HFFc6 (cell line): ENCODE data around the gene ADORA1. TPM values are rescaled to one million over a fixed set of nuclear protein-coding genes. Genes with fewer than 3 reads are reported as not detected.

Experiments used
- DNase-seq: peaks from one replicate; pipeline ENCODE4 v3.0.0-alpha.2; 2018
- H3K27ac Mint-ChIP-seq: 2 replicates; pipeline ENCODE4 v1.8.0; 2020; ENCODE audit warnings: mild to moderate bottlenecking, mixed read lengths
- H3K27me3 Mint-ChIP-seq: 2 replicates; pipeline ENCODE4 v1.8.0; 2021; ENCODE audit warnings: mild to moderate bottlenecking, moderate library complexity, mixed read lengths; ENCODE audit not compliant: insufficient read depth
- H3K36me3 Mint-ChIP-seq: 2 replicates; pipeline ENCODE4 v1.8.0; 2021; ENCODE audit warnings: low read depth, mixed read lengths
- H3K4me1 Mint-ChIP-seq: 2 replicates; pipeline ENCODE4 v1.8.0; 2020; ENCODE audit warnings: low read depth, mixed read lengths
- H3K4me3 Mint-ChIP-seq: 2 replicates; pipeline ENCODE4 v1.8.0; 2020; ENCODE audit warnings: mild to moderate bottlenecking, moderate library complexity, mixed read lengths
- H3K9me3 Mint-ChIP-seq: 2 replicates; pipeline ENCODE4 v1.8.0; 2020; ENCODE audit warnings: mild to moderate bottlenecking, mixed read lengths
- CTCF ChIP-seq: fragments of 200-600 bp; sonication (generic); IDR thresholded peaks from 2 replicates; pipeline ENCODE4 v1.5.0; 2021; ENCODE audit warnings: antibody characterized with exemption, mild to moderate bottlenecking
- total RNA-seq, 6 experiments: library from RNA; stranded (reverse); fragmentation: NEBNext Ultra II Directional; extraction: Animal tissue kit (Norgen Biotek cat#: 25700); gene quantifications; 2 replicates in 1 of 6; 3 replicates in 5 of 6; pipeline ENCODE4 v1.2.3, GENCODE V29; 2021

The ADORA1 gene
- total RNA-seq, 6 experiments from 2014 or later: 0.25 to 5.5 (median 0.53) TPM

GRCh38 chr1:203097001-203097400 lies 30.5 kb upstream of the ADORA1 start:
- H3K4me1 Mint-ChIP-seq: no peaks in the 10 kb centered on the region
- no peak for DNase-seq
- no peak for TF ChIP-seq CTCF
- H3K4me3 Mint-ChIP-seq: no peak overlapping the region
- H3K27me3 Mint-ChIP-seq: peaks cover 38% of the 10 kb centered on the region
- peaks cover 16% of the 10 kb centered on the region for H3K9me3 Mint-ChIP-seq
- no peak overlapping the region for H3K27ac Mint-ChIP-seq
- H3K36me3 Mint-ChIP-seq: peaks cover 13% of the 10 kb centered on the region; the same call in 1 of the 2 replicates

- Mint-ChIP-seq H3K36me3 (peaks cover 13% of the 10 kb centered on the region; the same call in 1 of the 2 replicates), H3K27me3 (peaks cover 29% of the 10 kb centered on the region), H3K27ac (no peak overlapping the region), H3K4me1 (no peaks in the 10 kb centered on the region), H3K9me3 (peaks cover 16% of the 10 kb centered on the region), H3K4me3 (no peak overlapping the region)
- no peak for DNase-seq
- no peak for TF ChIP-seq CTCF
Measured at GRCh38 chr1:203098445-203098844, 29.1 kb upstream of the ADORA1 start.

- peaks cover 31% of the 10 kb centered on the region for H3K27me3 Mint-ChIP-seq
- TF ChIP-seq CTCF: no peak
- H3K27ac Mint-ChIP-seq: no peak overlapping the region
- no peak overlapping the region for H3K4me3 Mint-ChIP-seq
- H3K36me3 Mint-ChIP-seq: peaks cover 13% of the 10 kb centered on the region; the same call in 1 of the 2 replicates
- H3K9me3 Mint-ChIP-seq: peaks cover 16% of the 10 kb centered on the region
- no peaks in the 10 kb centered on the region for H3K4me1 Mint-ChIP-seq
- DNase-seq: no peak
Measured at GRCh38 chr1:203098914-203099520, 28.5 kb upstream of the ADORA1 start.

- H3K27ac Mint-ChIP-seq: no peak overlapping the region
- DNase-seq: no peak
- peaks cover 6% of the 10 kb centered on the region; the same call in 1 of the 2 replicates for H3K36me3 Mint-ChIP-seq
- no peak for TF ChIP-seq CTCF
- no peak overlapping the region for H3K4me3 Mint-ChIP-seq
- H3K27me3 Mint-ChIP-seq: peaks cover 31% of the 10 kb centered on the region
- no peaks in the 10 kb centered on the region for H3K4me1 Mint-ChIP-seq
- H3K9me3 Mint-ChIP-seq: peaks cover 9% of the 10 kb centered on the region
Measured at GRCh38 chr1:203099805-203100515, 27.6 kb upstream of the ADORA1 start.

GRCh38 chr1:203100516-203100869 lies 27.0 kb upstream of the ADORA1 start:
- Mint-ChIP-seq H3K27me3 (peaks cover 31% of the 10 kb centered on the region), H3K9me3 (peaks cover 9% of the 10 kb centered on the region), H3K4me1 (no peaks in the 10 kb centered on the region), H3K27ac (no peak overlapping the region), H3K4me3 (no peak overlapping the region), H3K36me3 (peaks cover 3% of the 10 kb centered on the region; the same call in 1 of the 2 replicates)
- TF ChIP-seq CTCF: no peak
- no peak for DNase-seq
